NCI-H1436 treated with DMSO at 0.1 percent for 48 hours (cell line): ENCODE measurements around the gene LRRN3.

Experiments used
- DNase-seq: peaks from one replicate; lab custom pipeline; 2025; lab: John Stamatoyannopoulos, UW

Gene LRRN3

DNA sequence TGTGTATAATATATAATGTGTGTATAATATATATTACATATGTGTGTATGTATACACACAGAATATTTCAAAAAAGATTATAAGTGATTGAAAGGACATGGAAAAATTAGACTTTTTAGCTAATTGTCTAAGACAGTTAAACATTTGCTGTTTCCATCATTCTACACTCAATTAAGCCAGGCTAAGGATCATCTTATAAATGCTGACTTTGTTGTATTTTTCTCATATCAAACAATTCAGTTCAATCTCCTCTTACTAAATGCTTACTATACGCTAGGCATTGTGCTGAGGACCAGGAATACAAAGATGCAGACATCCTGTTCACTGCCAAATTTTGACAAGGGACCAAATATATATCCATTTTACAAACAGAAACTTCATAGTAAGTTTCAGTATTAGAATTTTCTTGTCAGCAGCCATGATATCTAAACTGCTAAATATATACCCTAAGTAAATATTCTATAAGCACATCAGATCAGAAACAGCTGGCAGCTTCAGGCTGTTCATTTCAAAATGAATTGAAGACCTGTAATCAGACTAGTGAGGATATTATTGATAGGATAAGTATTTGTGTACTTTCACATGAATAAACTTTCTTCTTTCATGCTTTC lies 10.3 kb upstream of the LRRN3 start:
- DNase-seq, result no peak

DNA sequence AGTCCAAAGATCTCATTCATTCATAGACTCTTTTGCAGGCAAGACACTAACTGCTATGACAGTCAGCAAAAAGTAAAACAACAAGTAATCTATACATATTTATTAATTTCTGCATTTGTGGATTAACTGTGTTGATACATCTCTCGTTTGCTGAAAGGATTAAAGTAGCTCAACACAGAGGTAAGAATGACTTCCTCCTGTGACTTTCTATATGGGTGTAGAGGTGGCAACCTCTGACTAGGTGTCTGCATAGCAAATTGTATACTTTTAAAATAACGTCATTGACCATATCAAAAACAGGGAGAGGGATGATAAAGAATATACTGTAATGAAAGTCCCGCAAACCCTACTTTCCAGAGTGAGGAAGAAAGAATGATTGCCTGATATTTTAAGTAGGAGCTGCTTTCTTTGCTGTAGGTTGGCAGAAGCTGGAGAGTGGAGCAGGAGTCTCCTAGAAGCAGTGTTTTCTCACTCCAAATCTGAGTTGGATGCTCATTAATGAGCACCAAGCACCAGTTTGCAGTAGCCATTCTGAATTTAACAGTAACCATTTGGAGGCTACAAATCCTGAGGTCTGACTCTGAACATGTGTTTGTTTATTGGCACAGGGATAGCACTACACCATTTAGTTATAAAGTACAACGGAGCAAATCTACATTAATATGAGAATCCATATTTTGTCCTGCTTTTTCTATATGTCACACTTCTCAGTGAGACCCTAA lies 9.2 kb upstream of the LRRN3 start:
- DNase-seq, result no peak

DNA sequence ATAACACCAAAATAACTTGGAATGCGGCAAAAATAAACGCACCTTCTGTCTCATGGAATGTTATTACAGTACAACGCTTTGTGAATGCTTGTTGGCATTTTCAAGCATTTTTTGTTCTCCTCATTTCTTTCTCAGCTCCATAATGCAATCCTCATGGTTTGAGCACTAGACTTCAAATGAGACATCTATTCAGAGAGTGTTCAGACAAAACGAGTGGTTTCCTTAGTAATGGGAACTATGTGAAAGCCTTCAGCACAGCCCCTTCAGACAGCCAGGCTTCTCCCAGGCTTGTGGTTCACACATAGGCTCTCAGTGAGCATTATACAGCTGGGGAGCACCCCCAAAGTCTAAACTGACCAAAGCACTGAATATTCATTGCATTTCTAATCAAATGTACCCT lies 8.6 kb upstream of the LRRN3 start:
- DNase-seq, result no peak

DNA sequence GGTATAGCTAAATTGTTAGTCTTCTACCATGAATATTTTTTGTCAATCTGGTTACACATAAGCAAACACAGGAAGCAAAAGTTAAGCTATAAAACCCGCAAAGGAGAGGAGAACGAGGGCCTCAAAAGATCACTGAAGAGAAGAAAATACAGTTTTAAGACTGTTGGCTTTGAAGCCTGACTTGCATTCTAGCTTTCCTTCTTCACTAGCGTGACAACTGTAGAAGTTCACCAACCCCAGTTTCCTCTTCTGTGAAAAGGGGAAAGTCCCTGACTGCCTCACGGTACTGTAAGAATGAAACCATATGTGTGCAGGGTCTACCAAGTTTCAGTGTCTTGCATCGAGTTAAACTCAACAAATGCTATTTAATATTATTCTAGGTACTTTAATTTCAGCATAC lies 7.5 kb upstream of the LRRN3 start:
- DNase-seq, result no peak

DNA sequence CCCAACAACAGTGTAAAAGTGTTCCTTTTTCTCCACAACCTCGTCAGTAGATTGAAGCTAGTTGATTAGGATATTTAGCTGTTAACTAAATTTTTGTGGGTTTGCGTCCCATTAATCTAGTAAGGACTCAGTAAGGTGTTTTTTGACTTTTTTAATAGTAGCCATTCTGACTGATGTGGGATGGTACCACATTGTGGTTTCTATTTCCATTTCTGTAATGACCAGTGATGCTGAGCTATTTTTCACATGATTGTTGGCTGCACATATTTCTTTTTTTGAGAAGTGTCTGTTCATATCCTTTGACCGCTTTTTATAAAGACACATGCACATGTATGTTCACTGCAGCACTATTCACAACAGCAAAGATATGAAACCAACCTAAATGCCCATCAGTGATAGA lies 5.6 kb upstream of the LRRN3 start:
- DNase-seq, result no peak

DNA sequence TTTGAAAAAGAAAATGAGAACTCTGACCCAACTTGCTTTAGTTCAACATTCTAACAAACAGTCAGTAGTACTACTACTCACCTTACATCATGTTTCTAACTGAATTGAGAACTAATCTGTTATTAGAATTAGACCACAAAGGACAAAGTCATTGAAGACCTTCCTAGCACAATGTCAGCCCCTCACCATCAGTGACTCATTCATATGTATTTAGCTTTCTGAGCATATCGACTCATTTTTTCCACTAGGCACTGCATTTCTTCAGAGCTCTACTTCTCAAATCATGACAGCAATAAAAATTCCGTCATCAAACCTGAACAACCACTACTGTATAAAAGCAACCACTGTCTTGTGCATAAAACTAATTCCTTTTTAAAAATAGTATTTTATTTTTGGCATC lies 4.4 kb upstream of the LRRN3 start:
- no peak for DNase-seq

DNA sequence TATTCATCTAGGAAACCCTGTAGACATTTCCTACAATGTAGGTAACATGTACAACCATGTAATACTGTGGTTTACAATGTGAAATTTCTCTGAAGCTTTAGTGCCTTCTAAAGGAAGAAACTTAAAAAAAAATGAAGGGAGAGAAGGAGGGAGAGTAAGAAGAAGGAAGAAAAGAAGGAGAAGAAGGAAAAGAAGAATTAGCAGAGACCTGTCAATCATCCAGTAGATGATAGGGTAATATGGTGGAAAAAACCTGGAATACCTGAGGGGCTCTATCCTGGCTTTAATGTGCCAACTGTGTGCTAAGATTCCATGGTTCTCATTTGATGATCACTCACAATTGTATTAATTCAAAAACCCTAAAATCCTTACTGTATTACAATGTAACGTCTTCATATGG lies 2.6 kb upstream of the LRRN3 start:
- no peak for DNase-seq

DNA sequence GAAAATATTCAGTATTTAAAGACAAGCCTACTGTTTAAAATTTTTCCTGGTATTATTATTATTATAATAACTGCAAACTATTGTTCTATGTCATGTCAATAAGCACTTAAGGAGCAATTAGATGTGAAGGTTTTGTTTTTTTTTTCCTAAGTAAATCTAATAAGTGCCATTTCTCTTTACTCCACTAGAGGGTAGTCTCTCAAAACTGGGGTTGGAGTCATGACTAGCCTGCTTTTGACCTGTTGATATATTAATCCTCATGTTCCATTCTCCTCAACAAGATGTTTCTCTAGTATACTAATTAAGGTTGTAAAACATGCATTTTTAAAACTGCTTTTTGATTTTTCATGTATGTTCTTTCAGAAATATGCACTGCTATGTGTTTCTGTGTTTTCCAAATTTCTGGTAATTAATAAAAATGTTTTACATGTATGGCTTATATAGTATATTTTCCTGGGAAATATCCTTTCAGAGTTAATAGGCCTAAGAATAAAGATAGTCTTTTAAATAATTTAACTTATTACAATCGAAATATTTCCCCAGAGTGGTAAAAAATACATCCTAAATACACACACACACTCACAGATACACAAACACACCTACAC lies 1.0 kb upstream of the LRRN3 start:
- no peak for DNase-seq

DNA sequence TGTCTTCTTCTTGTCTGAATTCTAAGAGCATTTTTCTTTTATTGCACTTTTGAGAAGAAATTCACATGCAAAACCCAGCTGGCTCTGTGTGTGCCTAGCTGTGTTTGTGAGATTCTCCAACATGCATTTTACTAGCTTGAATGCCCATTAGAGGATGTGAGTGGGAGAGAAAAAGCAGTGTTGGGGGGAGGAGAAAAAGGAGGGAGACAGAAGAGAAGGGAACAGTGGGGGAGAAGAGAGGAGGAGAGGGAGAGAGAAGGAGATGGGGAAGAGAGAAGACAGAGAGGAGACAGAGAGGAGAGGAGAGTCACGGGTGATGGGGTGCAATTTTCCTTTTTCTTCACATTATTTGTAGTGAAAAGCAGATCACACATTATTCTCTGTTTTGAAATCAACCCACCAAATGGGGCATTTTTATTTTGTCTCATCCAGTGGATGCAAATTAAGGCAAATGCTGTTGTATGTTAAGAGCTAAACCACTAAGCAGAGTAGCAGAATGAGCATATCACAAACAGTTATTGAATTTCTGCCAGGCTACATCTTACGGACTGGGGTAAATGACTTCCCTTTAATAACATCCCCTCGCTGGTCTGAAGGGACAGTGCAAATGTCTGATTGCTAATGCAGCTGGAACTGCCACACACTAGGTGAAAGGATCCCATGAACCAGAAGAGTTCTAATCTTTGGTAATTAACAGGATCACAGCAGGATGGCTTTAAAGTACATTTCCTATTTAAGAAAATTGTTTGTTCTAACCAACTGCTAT lies 849 bp downstream of the LRRN3 start:
- DNase-seq, result no peak

DNA sequence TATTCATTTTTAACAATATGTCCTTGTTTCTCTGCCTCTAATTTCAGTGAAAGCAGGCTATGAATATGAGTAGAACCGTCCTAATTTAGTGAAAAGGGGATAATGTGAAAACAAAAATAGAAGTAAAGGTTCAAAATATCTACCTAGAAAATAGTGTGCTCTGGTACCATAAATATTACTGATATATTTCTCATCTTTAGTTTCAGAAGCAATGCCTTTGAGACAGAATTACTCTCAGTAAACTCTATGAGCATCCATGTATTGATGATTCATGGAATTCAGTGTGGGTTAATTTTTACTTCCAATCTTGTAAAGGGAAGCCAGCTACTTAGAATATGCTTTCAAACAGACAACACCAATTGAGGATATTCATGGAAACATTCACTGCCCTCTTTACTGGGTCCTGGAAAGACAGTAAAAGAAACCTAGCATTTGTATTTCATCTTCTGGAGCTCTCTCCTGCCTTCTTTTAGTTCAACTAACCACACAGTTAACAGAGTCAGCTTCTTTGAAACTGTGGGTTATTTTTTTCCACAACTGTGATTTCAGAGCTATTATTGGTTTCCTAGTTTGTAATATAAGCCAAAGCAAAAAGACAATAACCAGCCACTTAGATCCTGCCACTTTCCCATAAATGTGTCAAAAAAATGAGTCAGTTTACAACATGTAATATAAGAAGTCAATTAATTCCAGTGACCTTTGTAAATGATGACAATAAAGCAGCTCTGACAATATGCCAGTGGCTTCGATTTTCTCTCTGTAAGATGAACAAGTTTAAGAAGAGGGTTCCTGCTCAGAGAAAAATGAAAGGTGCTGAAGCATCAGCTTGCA lies 1.7 kb downstream of the LRRN3 start:
- no peak for DNase-seq

DNA sequence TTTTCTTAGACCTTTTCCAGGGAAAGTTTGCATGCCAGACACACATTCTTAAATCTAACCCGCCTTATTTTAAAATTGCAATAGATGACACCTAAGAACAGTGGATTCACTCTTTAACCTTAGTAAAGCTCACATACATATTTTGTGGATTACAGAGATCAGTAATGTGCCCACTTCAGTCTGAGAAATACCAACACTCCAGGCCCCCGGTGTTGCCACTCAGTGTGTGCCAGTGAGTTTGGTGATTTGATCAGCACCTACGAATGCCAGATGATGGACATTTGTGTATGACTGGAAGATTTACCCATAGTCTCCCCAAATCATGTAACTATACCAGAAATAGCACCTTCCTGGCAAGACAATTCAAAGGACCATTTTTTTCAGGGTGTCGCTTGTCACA lies 2.6 kb downstream of the LRRN3 start:
- DNase-seq, result no peak

DNA sequence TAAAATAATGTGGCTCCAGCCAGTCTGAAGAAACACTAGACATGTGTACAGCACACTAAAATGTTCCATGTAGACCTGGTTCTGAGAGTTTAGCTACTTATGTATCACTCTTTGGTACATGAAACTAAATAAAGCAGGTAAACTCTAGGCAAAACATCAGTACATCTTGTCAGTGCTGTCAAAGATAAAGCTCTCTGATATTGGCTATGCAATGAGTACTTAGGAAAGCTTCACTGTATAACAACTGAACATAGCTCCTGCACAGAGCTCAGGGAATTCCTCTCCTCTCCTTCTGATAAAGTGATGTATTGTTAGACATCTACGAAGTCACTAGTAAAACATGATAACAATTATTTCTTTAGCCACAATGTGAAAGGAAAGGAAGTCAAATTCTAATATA lies 3.5 kb downstream of the LRRN3 start:
- no peak for DNase-seq

DNA sequence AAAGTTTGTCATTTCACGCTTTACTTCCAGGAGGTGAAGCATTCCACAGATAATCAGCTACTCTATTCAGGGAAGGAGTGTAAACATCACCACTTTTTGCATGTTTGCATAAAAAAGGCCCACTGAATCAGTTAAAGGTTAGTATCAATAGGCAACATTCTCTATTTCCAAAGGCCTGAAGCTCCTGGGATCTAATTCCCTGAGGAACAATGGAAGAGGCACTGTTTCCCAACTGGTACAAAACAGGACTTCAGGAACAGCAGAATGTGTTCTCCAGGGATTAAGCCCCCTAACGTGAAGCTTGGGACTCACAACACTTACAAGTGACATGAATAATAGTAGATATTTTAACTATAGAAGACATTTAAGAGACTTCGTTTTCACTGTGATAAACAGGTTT lies 6.1 kb downstream of the LRRN3 start:
- no peak for DNase-seq

DNA sequence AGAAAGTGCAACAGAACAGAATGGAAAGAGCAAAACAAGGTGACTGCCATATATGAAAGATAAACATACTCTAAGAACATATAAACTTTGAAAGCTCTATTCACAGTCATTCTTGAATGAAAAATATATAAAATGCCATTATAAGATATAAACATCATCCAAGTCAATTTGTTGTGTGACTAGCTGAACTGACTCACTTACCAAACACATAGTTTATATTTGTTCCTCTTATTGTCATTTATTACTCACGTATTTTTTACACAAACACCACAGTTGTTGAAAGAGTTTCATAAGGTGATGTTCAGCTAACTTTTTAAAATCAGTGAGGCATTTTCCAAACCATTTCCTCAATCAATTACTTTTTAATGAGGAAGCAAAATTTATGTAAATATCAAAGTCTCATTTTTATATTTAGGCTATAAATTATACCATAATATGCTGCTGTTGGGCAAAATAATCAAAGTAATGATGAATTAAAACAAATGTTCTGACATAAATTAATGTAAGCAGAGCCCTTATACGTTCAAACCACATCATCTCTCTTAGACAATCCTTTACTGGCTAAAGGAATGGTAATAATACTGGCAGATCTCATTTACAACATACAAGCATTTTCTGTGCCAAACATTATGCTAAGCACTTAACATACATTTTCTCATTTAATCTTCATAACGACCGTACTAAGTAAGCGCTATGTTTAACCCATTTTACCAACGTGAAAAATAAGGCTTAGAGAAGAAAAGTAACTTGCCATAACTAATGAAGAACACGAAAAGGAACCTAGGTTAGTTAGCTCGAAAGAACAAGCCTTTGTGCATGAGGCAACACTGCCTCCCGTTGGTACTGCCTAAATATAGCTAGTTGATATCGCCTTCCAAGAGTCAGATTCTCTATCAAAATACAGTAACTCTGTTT lies 7.3 kb downstream of the LRRN3 start:
- DNase-seq, result no peak

DNA sequence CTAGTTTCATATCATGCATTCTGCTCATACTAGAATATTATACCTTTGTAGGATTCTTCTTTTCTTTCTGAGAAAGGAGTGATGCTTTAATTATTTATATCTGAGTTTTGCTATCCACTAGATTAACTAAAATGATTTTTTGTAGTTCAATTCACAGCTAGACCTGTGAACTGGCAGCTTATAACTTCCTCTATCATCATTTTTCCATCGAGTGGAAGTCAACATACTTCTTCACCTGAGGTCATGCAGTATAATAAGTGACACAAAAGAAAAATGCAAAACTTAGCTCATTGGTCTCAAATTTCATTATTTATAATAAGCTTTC lies 8.0 kb downstream of the LRRN3 start:
- no peak for DNase-seq

DNA sequence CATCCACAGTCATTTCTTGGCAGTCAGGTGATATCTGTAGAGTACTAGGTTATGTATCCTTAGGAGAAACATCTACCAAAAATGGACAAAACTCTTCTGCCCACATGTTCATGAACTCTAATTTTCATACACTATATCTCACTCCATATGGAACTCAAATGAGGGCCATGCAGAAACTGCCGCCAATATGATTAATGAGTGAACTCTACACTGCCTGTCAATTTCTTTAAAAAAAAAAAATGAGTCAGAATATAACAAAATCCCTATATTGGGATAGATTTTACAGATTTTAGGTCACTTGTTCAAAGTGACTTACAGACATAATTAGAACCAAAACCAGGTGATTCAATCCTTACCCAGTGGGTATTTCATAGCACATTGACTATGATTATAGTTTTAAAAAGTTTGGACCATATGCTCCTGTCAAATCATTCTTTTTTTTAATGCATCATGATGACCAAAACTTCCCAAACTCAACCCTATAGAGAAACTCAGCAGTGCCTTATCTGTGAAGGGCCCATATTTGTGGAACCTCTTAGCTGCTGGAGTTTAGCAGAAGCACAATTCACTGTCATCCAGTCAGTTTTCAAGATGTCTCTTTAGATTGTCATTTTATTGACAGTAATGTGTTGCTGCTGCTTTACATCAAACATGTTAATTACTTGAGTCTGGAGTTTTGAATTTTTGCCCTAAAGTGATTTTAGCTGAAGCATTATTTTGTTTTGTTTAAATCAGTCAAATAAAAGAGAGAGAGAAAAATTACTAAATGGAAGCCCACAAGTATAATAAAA lies 11.1 kb downstream of the LRRN3 start:
- no peak for DNase-seq

DNA sequence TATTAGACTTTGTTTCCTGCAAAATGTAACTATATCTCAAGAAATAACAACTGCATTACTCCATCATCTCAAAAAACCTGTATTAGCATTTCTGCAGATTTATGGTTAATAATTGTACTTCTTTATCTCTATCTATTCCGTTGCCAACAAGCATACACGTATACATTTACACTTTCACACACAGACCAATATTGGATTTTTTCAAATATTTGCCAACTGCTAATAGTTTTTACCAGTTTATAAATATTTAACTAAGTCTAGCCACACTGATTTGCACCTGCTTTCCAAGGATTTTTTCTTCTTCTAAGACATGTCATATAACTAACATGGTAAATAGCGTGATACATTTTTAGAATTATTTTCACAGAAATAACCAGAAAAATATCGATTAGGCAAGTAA lies 12.2 kb downstream of the LRRN3 start:
- no peak for DNase-seq

DNA sequence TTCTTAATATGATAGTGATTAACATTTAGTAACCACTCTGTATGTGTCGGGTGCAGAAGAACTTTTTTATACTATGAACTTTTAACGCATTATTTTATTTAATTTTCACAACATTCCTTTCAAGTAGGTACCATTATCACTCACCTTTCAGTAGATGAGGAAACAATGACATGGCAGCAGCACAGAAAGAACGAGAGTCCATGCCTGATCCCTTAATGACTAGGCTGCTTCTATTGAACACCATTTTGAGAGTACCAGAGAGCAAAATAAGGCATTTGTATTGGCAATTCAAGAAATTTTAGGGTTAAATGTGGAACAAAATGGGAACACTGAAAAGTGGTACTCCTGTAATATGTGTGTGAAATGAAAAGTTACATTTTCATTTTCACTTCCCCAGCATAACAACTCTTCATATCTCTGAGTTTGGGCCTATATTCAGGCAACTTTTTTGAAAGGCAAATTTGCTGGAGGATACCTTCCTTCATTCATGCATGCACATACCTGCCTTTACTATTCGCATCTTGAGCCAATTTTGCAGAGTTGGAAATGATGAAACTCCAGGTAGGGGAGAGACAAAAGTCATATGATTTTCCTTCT lies 12.8 kb downstream of the LRRN3 start:
- no peak for DNase-seq

DNA sequence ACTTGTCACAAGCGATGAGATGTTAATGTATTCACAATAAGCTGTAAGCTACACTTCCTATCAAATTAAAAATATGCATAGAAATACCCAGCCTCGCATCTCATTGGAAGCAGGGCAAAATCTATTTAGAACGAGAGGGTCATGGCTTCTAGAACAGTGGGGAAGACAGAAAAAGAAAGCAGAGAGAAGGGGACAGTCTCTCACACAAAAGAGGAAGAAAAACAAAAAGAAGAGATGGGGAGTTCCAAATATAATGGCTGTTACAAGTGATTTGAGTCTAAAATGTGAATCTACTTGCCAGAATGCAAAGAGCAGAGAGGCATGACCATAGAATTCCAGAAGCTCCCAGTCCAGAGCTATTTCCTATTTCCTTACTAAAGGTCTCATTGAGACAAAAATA lies 13.8 kb downstream of the LRRN3 start:
- no peak for DNase-seq

DNA sequence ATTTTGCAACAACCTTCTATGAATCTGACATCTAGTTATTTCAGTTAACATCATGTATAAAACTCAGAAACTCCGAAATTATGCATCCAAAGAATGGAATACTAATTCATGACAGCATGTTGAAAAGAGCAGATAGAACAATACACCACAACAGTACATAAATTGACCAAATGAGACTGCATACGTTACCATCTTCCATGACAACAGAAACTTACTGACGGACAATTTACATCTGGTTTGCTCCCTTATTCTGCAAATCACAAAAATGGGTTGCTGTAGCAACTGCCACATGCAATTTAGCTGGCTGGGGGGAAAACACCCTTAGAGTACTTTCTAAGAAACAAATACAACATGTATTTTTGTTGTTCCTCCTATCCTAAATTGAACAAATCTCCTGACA lies 14.3 kb downstream of the LRRN3 start:
- DNase-seq, result no peak
